PC-9 (cell line): ENCODE data around the gene ARHGAP24. TPM values are rescaled to one million over a fixed set of nuclear protein-coding genes. Genes with fewer than 3 reads are reported as not detected.
"Not testable (repeated sequence)": the region's sequence is repeated elsewhere in the genome, so short reads cannot be mapped to it uniquely, and the experiment has no call there.

Experiments
- BruUV-seq: library from RNA; stranded (reverse); fragments of 400-500 nt; replicated peaks from 2 replicates; lab custom pipeline; 2021; lab: Mats Ljungman, UMichigan
- CTCF ChIA-PET: fragments of 300-600 bp; sonication (Branson Sonifier 250); formaldehyde crosslinking; loops from one replicate; lab custom pipeline; 2022; ENCODE audit warnings: antibody characterized with exemption; lab: Charles Lee
- POLR2A ChIA-PET: fragments of 300-600 bp; sonication (Branson Sonifier 250); formaldehyde crosslinking; loops from one replicate; lab custom pipeline; 2022; ENCODE audit warnings: antibody characterized with exemption; ENCODE audit not compliant: unreplicated experiment; lab: Charles Lee
- DNase-seq, 2 experiments: peaks; one replicate each; pipeline versions ENCODE4 v3.0.0 to v3.0.0-alpha.2; 2015 to 2022; ENCODE audit warnings: mixed read lengths in 1 of 2
- H2AFZ ChIP-seq: fragments of 200-600 bp; sonication (generic); 2 replicates; pipeline ENCODE4 v1.8.1; 2017; ENCODE audit warnings: antibody characterized with exemption
- H3F3A ChIP-seq: fragments of 200-600 bp; sonication (generic); 2 replicates; pipeline ENCODE4 v1.8.1; 2017; ENCODE audit warnings: antibody characterized with exemption, mild to moderate bottlenecking, low read depth; ENCODE audit not compliant: insufficient read depth
- H3K27ac ChIP-seq: fragments of 200-600 bp; sonication (generic); 2 replicates; pipeline ENCODE4 v1.6.1; 2016; ENCODE audit warnings: mixed run types
- H3K27me3 ChIP-seq: fragments of 200-600 bp; sonication (generic); 2 replicates; pipeline ENCODE4 v1.6.1; 2016; ENCODE audit warnings: low read depth, mixed run types; ENCODE audit not compliant: insufficient read depth
- H3K36me3 ChIP-seq: fragments of 200-600 bp; sonication (generic); 2 replicates; pipeline ENCODE4 v1.6.1; 2016; ENCODE audit warnings: low read depth, mixed run types
- H3K4me1 ChIP-seq: fragments of 200-600 bp; sonication (generic); replicated peaks from 2 replicates; pipeline ENCODE4 v1.6.1; 2016; ENCODE audit warnings: mixed run types; ENCODE audit not compliant: insufficient read depth
- H3K4me2 ChIP-seq: fragments of 200-600 bp; sonication (generic); 2 replicates; pipeline ENCODE4 v1.6.1; 2017; ENCODE audit warnings: mixed run types
- H3K4me3 ChIP-seq: fragments of 200-600 bp; sonication (generic); 2 replicates; pipeline ENCODE4 v1.6.1; 2016; ENCODE audit warnings: mixed run types
- H3K79me2 ChIP-seq: fragments of 200-600 bp; sonication (generic); 2 replicates; pipeline ENCODE4 v1.6.1; 2017; ENCODE audit warnings: low read depth, mixed run types
- H3K9me2 ChIP-seq: fragments of 200-600 bp; sonication (generic); 2 replicates; pipeline ENCODE4 v1.8.1; 2017; ENCODE audit warnings: mild to moderate bottlenecking; ENCODE audit not compliant: insufficient read depth
- H3K9me3 ChIP-seq: fragments of 200-600 bp; sonication (generic); 2 replicates; pipeline ENCODE4 v1.8.1; 2016; ENCODE audit warnings: low read depth; ENCODE audit not compliant: insufficient read depth
- H4K20me1 ChIP-seq: fragments of 200-600 bp; sonication (generic); 2 replicates; pipeline ENCODE4 v1.8.1; 2017; ENCODE audit not compliant: insufficient read depth
- EZH2 ChIP-seq: fragments of 200-600 bp; sonication (generic); IDR thresholded peaks from 2 replicates; pipeline ENCODE4 v1.8.0; 2017; ENCODE audit warnings: antibody characterized with exemption, low read depth
- intact Hi-C: fragments of 100-400 bp; cut with micrococcal nuclease; formaldehyde crosslinking; loops from one replicate; pipeline ENCODE4 v1.10.0; 2022; ENCODE audit not compliant: unreplicated experiment
- total RNA-seq: library from RNA; stranded (reverse); gene quantifications from 2 replicates; pipeline ENCODE4 v1.2.3, GENCODE V29; 2021
- TF ChIP-seq, protein P1 (sequence below): fragments of 200-600 bp; sonication (generic); conservative IDR thresholded peaks from 2 replicates; pipeline ENCODE4 v1.6.1; 2017; ENCODE audit warnings: mixed run types, antibody characterized with exemption, mild to moderate bottlenecking, moderate library complexity

ARHGAP24 gene
- total RNA-seq, 1 experiment from 2014 or later, result 2.2 TPM

DNA sequence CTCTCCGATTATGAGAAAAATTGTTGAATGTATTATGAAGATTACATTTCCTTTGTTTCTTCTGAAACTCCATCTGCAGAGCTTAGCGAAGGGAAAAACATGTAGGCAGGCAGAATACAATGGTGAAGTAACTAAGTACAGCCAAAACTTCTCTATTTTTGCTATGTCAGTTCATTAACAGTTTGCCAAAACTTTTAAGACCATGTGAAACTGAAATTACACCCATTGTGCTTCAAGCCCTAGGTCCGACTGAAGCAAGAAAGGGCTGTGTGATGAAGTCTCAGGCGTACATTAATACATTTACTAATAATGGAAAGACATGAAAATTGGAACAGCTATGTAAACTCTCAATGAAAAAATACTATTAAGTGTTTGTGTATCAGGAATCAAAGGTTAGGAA lies 486.9 kb downstream of the ARHGAP24 start:
- no peak overlapping the region for H3K27ac ChIP-seq
- POLR2A ChIA-PET, result no interaction called here
- intact Hi-C loops, result no loop called here

GRCh38 chr4:85963231-85963630 lies 488.3 kb downstream of the ARHGAP24 start:
- TF ChIP-seq EZH2, result no peak
- TF ChIP-seq, protein P1, sequence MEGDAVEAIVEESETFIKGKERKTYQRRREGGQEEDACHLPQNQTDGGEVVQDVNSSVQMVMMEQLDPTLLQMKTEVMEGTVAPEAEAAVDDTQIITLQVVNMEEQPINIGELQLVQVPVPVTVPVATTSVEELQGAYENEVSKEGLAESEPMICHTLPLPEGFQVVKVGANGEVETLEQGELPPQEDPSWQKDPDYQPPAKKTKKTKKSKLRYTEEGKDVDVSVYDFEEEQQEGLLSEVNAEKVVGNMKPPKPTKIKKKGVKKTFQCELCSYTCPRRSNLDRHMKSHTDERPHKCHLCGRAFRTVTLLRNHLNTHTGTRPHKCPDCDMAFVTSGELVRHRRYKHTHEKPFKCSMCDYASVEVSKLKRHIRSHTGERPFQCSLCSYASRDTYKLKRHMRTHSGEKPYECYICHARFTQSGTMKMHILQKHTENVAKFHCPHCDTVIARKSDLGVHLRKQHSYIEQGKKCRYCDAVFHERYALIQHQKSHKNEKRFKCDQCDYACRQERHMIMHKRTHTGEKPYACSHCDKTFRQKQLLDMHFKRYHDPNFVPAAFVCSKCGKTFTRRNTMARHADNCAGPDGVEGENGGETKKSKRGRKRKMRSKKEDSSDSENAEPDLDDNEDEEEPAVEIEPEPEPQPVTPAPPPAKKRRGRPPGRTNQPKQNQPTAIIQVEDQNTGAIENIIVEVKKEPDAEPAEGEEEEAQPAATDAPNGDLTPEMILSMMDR, result no peak
- Histone ChIP-seq H3K9me2 (no peaks in the 10 kb centered on the region), H3K27me3 (no peaks in the 10 kb centered on the region), H3K36me3 (no peaks in the 10 kb centered on the region), H3K27ac (no peak overlapping the region), H2AFZ (no peak overlapping the region), H3K4me3 (no peak overlapping the region), H3F3A (no peaks in the 10 kb centered on the region), H4K20me1 (no peaks in the 10 kb centered on the region), H3K4me1 (no peaks in the 10 kb centered on the region), H3K4me2 (no peak overlapping the region), H3K79me2 (no peaks in the 10 kb centered on the region), H3K9me3 (no peaks in the 10 kb centered on the region)
- no TSS peak for BruUV-seq
- ChIA-PET POLR2A (no interaction called here), CTCF (no interaction called here)
- intact Hi-C loops, result no loop called here
- DNase-seq, result no peak

More for the DNA sequence above, 486.9 kb downstream of the ARHGAP24 start:
- DNase-seq, result no peak
- Histone ChIP-seq H3K4me3 (no peak overlapping the region), H3F3A (no peaks in the 10 kb centered on the region), H3K4me1 (no peaks in the 10 kb centered on the region), H4K20me1 (no peaks in the 10 kb centered on the region), H3K9me3 (no peaks in the 10 kb centered on the region), H3K27me3 (no peaks in the 10 kb centered on the region), H3K9me2 (no peaks in the 10 kb centered on the region), H2AFZ (no peak overlapping the region), H3K4me2 (no peak overlapping the region), H3K36me3 (no peaks in the 10 kb centered on the region), H3K79me2 (no peaks in the 10 kb centered on the region)
- BruUV-seq, result no TSS peak
- TF ChIP-seq, protein P1, result no peak
- no peak for TF ChIP-seq EZH2
- CTCF ChIA-PET, result no interaction called here

DNA sequence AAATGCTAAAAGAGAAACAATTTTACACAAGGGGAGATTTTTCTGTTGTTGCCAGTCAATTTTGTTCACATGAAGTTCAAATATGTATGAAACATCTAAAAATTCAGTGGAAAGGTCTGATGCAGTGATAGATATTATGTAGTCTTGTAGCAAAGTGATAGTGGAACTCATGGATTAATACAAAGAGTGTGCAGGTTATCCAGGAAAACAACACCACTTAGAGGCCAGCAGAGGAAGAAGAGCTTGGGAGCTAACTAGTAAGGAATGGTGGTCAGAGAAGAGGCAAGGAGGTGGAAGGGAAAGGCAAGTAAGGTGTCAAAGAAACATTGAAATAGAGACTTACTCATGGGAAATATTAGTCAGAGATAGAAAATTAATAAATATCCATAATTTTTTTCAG lies 489.3 kb downstream of the ARHGAP24 start:
- Histone ChIP-seq H4K20me1 (no peaks in the 10 kb centered on the region), H3K36me3 (no peaks in the 10 kb centered on the region), H3K9me2 (no peaks in the 10 kb centered on the region), H3K27me3 (no peaks in the 10 kb centered on the region), H3K4me2 (no peak overlapping the region), H3K79me2 (no peaks in the 10 kb centered on the region), H2AFZ (no peak overlapping the region), H3F3A (no peaks in the 10 kb centered on the region), H3K4me1 (no peaks in the 10 kb centered on the region), H3K4me3 (no peak overlapping the region), H3K27ac (no peak overlapping the region), H3K9me3 (no peaks in the 10 kb centered on the region)
- TF ChIP-seq, protein P1, result no peak
- TF ChIP-seq EZH2, result no peak
- ChIA-PET POLR2A (no interaction called here), CTCF (no interaction called here)
- intact Hi-C loops, result no loop called here
- no TSS peak for BruUV-seq
- DNase-seq, result no peak

DNA sequence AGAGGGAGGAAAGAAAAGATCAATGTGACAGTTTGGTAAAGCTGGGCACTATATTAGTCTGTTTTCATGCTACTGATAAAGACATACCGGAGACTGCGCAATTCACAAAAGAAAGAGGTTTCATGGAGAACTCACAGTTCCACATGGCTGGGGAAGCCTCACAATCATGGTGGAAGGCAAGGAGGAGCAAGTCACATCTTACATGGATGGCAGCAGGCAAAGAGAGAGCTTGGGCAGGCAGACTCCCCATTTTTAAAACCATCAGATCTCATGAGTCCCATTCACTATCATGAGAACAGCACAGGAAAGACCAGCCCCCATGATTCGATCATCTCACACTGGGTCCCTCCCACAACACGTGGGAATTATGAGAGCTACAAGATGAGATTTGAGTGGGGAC lies 490.1 kb downstream of the ARHGAP24 start:
- POLR2A ChIA-PET, H3K4me1 ChIP-seq, H2AFZ ChIP-seq, H4K20me1 ChIP-seq, BruUV-seq, H3K4me2 ChIP-seq, H3K9me2 ChIP-seq, DNase-seq, H3K27me3 ChIP-seq, H3F3A ChIP-seq, H3K36me3 ChIP-seq, H3K27ac ChIP-seq, H3K79me2 ChIP-seq, H3K4me3 ChIP-seq, CTCF ChIA-PET, H3K9me3 ChIP-seq: not testable (repeated sequence)
- intact Hi-C loops, result loop anchor here (5.0 kb wide), 1 partner anchor 77 kb away; no protein-coding TSS in a partner anchor
